Glomerular endothelial cell (primary cell): ENCODE results near the gene CDC25C. TPM values are rescaled to one million over a fixed set of nuclear protein-coding genes. Genes with fewer than 3 reads are reported as not detected.

Experiments
- DNase-seq: peaks from one replicate; pipeline ENCODE4 v3.0.0-alpha.2; 2011; ENCODE audit warnings: low read depth, low spot score; ENCODE audit errors: extremely low read depth
- total RNA-seq: library from RNA; depleted of rRNA; stranded (reverse); fragments of >200 nt; gene quantifications from 2 replicates; pipeline ENCODE4 v1.2.3, GENCODE V29; 2015

CDC25C gene
- total RNA-seq, 1 donor from 2014 or later, result 2.9 TPM

GRCh38 chr5:138238034-138238433 is 93.6 kb downstream of the CDC25C start:
- DNase-seq, result no peak

Other genes with a start within 250 kb of the CDC25C start
- gene WNT8A, start 247.8 kb downstream of the CDC25C start, total RNA-seq, result not detected in 2 replicates
- 1.4 and 5.8 TPM in 2 replicates for gene NME5, start 192.4 kb downstream of the CDC25C start, total RNA-seq
- gene BRD8, start 153.2 kb downstream of the CDC25C start, total RNA-seq, result 27.3 and 31.5 TPM in 2 replicates
- 8.2 and 13.6 TPM in 2 replicates for gene KIF20A, start 152.7 kb downstream of the CDC25C start, total RNA-seq
- 24.3 and 24.9 TPM in 2 replicates for gene CDC23, start 118.5 kb downstream of the CDC25C start, total RNA-seq
- gene GFRA3, start 57.2 kb downstream of the CDC25C start, total RNA-seq, result not detected in 2 replicates
- 26.4 and 30.7 TPM in 2 replicates for gene FAM53C, start 6.5 kb upstream of the CDC25C start, total RNA-seq
- 41.2 and 44.0 TPM in 2 replicates for gene KDM3B, start 20.9 kb upstream of the CDC25C start, total RNA-seq
- 7.6 and 13.5 TPM in 2 replicates for gene REEP2, start 107.3 kb upstream of the CDC25C start, total RNA-seq
- gene EGR1, start 133.7 kb upstream of the CDC25C start, total RNA-seq, result 1.3 and 6.5 TPM in 2 replicates
- 77.2 and 81.9 TPM in 2 replicates for gene ETF1, start 211.4 kb upstream of the CDC25C start, total RNA-seq
- gene HSPA9, start 243.6 kb upstream of the CDC25C start, total RNA-seq, result 197 and 203 TPM in 2 replicates